WI38 (cell line): ENCODE results near the gene MBLAC1.

Source experiments
- H3K4me3 ChIP-seq: 2 replicates; pipeline ENCODE4 v1.5.1; 2011; ENCODE audit warnings: low read depth, mild to moderate bottlenecking, control low read depth, low read length
- TF ChIP-seq, protein P1 (sequence below): IDR thresholded peaks from 2 replicates; pipeline ENCODE4 v1.5.1; 2012; ENCODE audit warnings: low read depth, mild to moderate bottlenecking, control low read depth, low read length

The MBLAC1 gene, protein sequence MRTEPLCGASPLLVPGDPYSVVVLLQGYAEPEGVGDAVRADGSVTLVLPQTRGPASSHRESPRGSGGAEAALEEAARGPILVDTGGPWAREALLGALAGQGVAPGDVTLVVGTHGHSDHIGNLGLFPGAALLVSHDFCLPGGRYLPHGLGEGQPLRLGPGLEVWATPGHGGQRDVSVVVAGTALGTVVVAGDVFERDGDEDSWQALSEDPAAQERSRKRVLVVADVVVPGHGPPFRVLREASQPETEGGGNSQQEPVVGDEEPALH

DNA sequence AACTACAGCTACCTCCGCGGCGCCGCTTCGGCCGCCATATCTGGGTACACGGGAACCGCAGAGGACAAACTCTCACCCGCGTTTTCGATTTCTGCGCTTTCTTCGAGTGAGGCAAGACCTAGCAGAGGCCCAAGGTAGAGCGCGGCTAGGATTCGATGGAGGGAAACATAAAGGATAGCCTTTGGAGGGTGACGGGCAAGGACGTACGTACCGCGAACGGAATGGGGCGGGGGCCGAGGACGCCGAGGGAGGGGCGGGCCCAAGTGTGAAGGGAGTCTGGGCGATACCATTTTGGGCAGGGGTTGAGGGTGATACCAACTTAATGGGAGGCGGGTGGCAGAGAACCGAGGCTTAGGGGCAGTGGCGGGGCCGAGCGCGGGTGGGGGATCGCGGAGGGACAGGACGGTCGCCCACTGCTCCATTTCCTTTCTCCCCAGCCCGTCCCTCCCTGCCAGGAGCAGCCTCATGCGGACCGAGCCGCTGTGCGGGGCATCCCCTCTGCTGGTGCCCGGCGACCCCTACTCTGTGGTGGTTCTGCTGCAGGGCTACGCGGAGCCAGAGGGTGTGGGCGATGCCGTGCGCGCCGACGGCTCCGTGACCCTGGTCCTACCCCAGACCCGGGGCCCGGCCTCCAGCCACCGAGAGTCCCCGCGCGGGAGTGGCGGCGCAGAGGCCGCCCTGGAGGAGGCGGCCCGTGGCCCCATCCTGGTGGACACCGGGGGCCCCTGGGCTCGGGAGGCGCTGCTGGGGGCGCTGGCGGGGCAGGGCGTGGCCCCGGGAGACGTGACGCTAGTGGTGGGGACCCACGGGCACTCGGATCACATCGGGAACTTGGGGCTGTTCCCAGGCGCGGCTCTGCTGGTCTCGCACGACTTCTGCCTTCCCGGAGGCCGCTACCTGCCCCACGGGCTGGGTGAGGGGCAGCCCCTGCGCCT is at the start of gene MBLAC1:
MBLAC1 (plus strand) TSS at position 37 of the 935 bp plus-strand sequence; CDS start at position 466, 429 bp downstream.
- H3K4me3 ChIP-seq: peak within 1 kb of the TSS; percentile 83

DNA sequence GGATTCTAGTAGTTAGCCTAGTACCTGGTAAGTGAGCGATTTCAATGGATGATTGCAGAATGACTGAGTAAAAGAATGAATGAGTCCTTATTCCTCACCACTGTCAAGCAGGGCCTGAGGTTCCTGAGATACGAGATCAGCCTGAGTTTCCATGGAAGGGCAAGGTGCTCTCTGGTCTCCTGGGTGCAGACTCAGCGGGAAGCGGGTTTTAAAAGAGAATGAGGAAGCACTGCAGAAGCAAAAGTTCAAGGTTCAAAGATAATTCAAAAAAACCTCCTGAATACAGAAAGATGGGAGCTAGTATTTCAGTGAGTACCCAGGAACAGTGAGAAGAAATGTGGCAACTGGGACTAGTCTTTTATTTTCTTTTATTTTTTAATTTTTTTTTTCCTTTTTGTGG is 49.6 kb upstream of the MBLAC1 start:
- TF ChIP-seq, protein P1, sequence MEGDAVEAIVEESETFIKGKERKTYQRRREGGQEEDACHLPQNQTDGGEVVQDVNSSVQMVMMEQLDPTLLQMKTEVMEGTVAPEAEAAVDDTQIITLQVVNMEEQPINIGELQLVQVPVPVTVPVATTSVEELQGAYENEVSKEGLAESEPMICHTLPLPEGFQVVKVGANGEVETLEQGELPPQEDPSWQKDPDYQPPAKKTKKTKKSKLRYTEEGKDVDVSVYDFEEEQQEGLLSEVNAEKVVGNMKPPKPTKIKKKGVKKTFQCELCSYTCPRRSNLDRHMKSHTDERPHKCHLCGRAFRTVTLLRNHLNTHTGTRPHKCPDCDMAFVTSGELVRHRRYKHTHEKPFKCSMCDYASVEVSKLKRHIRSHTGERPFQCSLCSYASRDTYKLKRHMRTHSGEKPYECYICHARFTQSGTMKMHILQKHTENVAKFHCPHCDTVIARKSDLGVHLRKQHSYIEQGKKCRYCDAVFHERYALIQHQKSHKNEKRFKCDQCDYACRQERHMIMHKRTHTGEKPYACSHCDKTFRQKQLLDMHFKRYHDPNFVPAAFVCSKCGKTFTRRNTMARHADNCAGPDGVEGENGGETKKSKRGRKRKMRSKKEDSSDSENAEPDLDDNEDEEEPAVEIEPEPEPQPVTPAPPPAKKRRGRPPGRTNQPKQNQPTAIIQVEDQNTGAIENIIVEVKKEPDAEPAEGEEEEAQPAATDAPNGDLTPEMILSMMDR: no peak
- no peak overlapping the region for H3K4me3 ChIP-seq

More for the DNA sequence above, at the start of gene MBLAC1:
- TF ChIP-seq, protein P1: no peak

DNA sequence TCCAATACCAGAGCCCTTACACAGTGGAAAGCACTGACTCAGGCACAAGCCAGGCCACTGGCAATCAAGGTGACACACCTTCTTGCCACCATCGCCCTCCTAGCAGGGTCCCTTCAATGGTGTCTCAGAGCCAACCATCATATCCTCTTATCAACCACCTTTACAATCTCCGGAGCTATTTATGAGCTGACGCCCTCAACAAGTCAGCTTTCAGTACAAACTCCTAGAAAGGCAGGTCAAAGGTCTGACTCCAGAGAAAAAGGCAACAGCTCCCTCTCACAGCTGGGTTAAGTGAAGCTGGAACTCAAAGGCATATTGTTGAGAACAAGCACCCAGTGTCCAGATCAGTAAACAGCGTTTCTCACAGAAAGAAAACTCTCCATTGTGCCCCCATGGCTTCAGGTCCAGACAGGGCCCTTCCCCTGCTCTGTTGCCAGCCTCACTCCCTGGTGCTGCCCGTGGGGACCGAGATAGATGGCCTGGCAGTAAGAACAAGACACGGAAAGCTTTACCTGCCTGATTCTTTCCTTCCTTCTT is 47.7 kb upstream of the MBLAC1 start:
- H3K4me3 ChIP-seq: no peak overlapping the region
- TF ChIP-seq, protein P1: no peak

DNA sequence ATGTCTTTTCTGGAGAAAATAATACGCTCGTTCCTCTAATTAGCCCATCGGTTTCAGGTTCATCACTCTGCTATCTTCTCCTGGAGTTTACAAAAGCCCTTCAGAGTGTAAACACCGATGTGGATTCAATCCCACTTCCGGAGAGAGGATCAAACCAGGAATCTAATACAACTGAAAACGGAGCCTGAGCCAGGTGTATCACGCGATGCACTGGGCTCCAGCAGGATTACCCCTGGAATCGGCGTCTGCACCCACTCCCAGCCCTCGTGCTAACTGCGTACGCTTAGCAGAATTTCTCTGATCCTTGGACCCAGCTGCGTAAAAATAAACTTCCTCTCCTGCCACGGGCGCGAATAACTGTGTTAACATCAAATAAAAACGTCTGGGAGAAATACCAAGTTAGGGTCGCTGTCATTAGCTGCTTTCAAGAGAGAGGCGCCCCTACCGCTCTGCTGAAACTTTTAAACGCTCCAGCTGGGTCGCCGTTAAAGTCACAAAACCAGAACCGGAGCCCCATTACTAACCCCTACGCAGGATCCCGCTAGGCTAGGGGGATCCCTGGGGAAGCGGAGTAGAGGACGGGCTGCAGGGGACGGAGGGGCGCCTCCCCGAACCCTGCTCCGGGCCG is 45.7 kb upstream of the MBLAC1 start:
- H3K4me3 ChIP-seq: peak overlapping the region; percentile 84
- TF ChIP-seq, protein P1: no peak

DNA sequence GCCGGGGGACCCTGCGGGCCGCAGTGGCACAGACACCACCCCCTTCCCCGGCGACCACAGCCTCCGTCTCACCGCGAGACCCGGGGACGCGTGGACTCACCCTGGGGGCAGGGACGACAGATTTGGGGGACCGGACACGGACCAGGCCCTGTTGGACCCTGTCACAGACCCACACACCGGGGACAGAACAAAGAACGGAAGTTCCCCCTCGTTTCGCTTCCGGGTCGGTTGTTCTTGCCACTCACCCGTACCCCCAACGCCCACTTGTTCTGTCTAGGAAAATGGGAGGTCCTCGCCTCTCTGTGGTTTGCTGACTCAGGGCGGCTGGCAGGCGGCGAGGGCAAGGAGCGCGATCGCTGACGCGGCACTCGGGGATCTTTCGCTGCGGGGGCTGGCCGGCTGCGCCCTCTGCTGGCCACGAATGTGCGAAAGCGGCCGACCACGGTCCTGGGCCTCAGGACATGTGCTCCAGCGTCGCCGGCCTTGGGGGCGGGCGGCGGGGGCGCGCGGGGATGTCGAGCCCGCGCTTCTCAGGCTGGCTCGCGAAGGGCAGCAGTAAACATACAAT is 45.1 kb upstream of the MBLAC1 start, which contains the start of gene ZNF3:
ZNF3 (minus strand) TSS at position 189 of the 568 bp plus-strand sequence. CDS start 4,366 bp downstream, outside the sequence.
- peak within 1 kb of the TSS; percentile 84 for H3K4me3 ChIP-seq
- TF ChIP-seq, protein P1: peak; percentile 70

DNA sequence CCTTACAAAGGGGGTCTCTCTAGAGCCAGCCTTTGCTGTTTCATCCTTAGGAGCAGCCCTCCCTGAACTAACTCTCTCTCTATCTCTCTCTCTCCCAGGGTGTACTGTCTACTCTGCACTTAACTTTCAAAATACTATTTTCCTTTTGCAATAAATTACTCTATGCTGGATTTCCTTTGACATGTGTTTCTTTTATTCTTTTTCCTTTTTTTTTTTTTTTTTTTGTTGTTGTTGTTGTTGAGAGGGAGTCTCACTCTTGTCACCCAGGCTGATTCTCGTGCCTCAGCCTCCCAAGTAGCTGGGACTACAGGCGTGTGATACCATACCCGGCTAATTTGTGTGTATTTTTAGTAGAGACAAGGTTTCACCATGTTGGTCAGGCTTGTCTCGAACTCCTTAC is 43.8 kb upstream of the MBLAC1 start:
- TF ChIP-seq, protein P1: no peak
- no peak overlapping the region for H3K4me3 ChIP-seq
